Endothelial cell of umbilical vein (primary cell): Measurements from ENCODE around the gene RUNX2. TPM values are rescaled to one million over a fixed set of nuclear protein-coding genes. Genes with fewer than 3 reads are reported as not detected.

Experiments used
- BruUV-seq: library from RNA; stranded (reverse); fragments of 400-500 nt; replicated peaks from 2 replicates; lab custom pipeline; 2021; lab: Mats Ljungman, UMichigan
- CTCF ChIA-PET: fragments of 300-600, 350-600 bp; sonication (Branson Sonifier 250); formaldehyde crosslinking; loops from one replicate; lab custom pipeline; 2021; ENCODE audit warnings: antibody characterized with exemption, inconsistent platforms; lab: Charles Lee
- POLR2A ChIA-PET: fragments of 300-600, 350-600 bp; sonication (Branson Sonifier 250); formaldehyde crosslinking; loops from one replicate; lab custom pipeline; 2021; ENCODE audit warnings: antibody characterized with exemption, inconsistent platforms; lab: Charles Lee
- DNase-seq: peaks from one replicate; pipeline ENCODE4 v3.0.0-alpha.2; 2011; ENCODE audit warnings: low read depth, low spot score
- FAIRE-seq: peaks from 2 replicates; lab custom pipeline; 2011; peaks lifted over from hg19 to GRCh38; lab: Jason Lieb, UNC
- H2AFZ ChIP-seq: 2 replicates; pipeline ENCODE4 v1.6.0; 2012; ENCODE audit warnings: low read depth, low read length, control low read depth, inconsistent platforms
- H3K27ac ChIP-seq: 2 replicates; pipeline ENCODE4 v1.5.1; 2011; ENCODE audit warnings: low read depth, mild to moderate bottlenecking, control low read depth, low read length, moderate library complexity; ENCODE audit not compliant: insufficient read depth
- H3K27me3 ChIP-seq, 2 experiments: 2 replicates each; pipeline versions ENCODE4 v1.6.0 to v1.6.1; 2011; ENCODE audit warnings: low read length in 2 of 2, mixed read lengths in 1 of 2; ENCODE audit not compliant: control insufficient read depth in 2 of 2, insufficient read depth in 2 of 2
- H3K36me3 ChIP-seq, 2 experiments: 2 replicates in 1 of 2; 3 replicates in 1 of 2; pipeline ENCODE4 v1.5.1; 2011; ENCODE audit warnings: low read length in 2 of 2, mild to moderate bottlenecking in 1 of 2, moderate library complexity in 1 of 2; ENCODE audit not compliant: control insufficient read depth in 2 of 2, insufficient read depth in 2 of 2; ENCODE audit errors: extremely low read depth in 1 of 2
- H3K4me1 ChIP-seq: 3 replicates; pipeline ENCODE4 v1.5.1; 2011; ENCODE audit warnings: mild to moderate bottlenecking, low read length; ENCODE audit not compliant: control insufficient read depth, insufficient read depth; ENCODE audit errors: extremely low read depth
- H3K4me2 ChIP-seq: 2 replicates; pipeline ENCODE4 v1.6.1; 2011; ENCODE audit warnings: low read length, control low read depth, mixed read lengths; ENCODE audit not compliant: insufficient read depth
- H3K4me3 ChIP-seq, 3 experiments: fragments of 200-600 bp in 1 of 3; sonication (generic), shearing (Covaris generic) in 1 of 3; replicated peaks in 1 of 3; 2 replicates each; pipeline ENCODE4 v1.5.1; 2011 to 2016; ENCODE audit warnings: control low read depth in 3 of 3, low read length in 3 of 3, mild to moderate bottlenecking in 2 of 3, inconsistent platforms in 1 of 3, low read depth in 1 of 3, moderate library complexity in 1 of 3; ENCODE audit not compliant: insufficient read depth in 1 of 3
- H3K79me2 ChIP-seq: 2 replicates; pipeline ENCODE4 v1.6.0; 2012; ENCODE audit warnings: low read length, inconsistent platforms; ENCODE audit not compliant: control insufficient read depth, insufficient read depth
- H3K9ac ChIP-seq: replicated peaks from 2 replicates; pipeline ENCODE3; 2011; ENCODE audit warnings: low read length, control low read depth; ENCODE audit not compliant: insufficient read depth; ENCODE audit errors: extremely low read depth
- H3K9me1 ChIP-seq: replicated peaks from 3 replicates; pipeline ENCODE4 v1.6.0; 2011; ENCODE audit warnings: mild to moderate bottlenecking, low read length; ENCODE audit not compliant: control insufficient read depth, insufficient read depth; ENCODE audit errors: extremely low read depth
- H3K9me3 ChIP-seq: replicated peaks from 2 replicates; pipeline ENCODE4 v1.5.1; 2012; ENCODE audit warnings: low read length, inconsistent platforms; ENCODE audit not compliant: control insufficient read depth, insufficient read depth
- H4K20me1 ChIP-seq: replicated peaks from 2 replicates; pipeline ENCODE3; 2011; ENCODE audit warnings: mild to moderate bottlenecking, low read length; ENCODE audit not compliant: control insufficient read depth, insufficient read depth; ENCODE audit errors: extremely low read depth
- EZH2 ChIP-seq: IDR thresholded peaks from 2 replicates; pipeline ENCODE4 v1.6.1; 2012; ENCODE audit warnings: borderline replicate concordance, low read depth, mild to moderate bottlenecking, moderate library complexity, low read length, inconsistent platforms; ENCODE audit not compliant: severe bottlenecking
- FOS ChIP-seq: IDR thresholded peaks from 2 replicates; pipeline ENCODE4 v1.6.1; 2011; ENCODE audit warnings: mild to moderate bottlenecking, low read length, moderate library complexity, borderline replicate concordance; ENCODE audit not compliant: insufficient read depth
- GATA2 ChIP-seq: IDR thresholded peaks from 2 replicates; pipeline ENCODE4 v1.7.0; 2011; ENCODE audit warnings: low read depth, mild to moderate bottlenecking, moderate library complexity, mixed read lengths, low read length; ENCODE audit not compliant: insufficient read length, insufficient read depth
- JUN ChIP-seq: IDR thresholded peaks from 2 replicates; pipeline ENCODE4 v1.6.1; 2011; ENCODE audit warnings: borderline replicate concordance, low read depth; ENCODE audit not compliant: insufficient read length, insufficient read depth
- MYC ChIP-seq: IDR thresholded peaks from one replicate; pipeline ENCODE4 v1.6.1; 2011; ENCODE audit warnings: mild to moderate bottlenecking, low read depth, low read length
- POLR2A ChIP-seq: IDR thresholded peaks from 2 replicates; pipeline ENCODE4 v1.6.1; 2012; ENCODE audit warnings: low read depth, mild to moderate bottlenecking, control low read depth, low read length
- POLR2AphosphoS5 ChIP-seq: IDR thresholded peaks from 2 replicates; pipeline ENCODE4 v1.6.1; 2012; ENCODE audit warnings: low read depth, mild to moderate bottlenecking, control low read depth, low read length, moderate library complexity; ENCODE audit not compliant: insufficient read depth
- dilution Hi-C: fragments of 300-500 bp; cut with MboI; formaldehyde crosslinking; loops from one replicate; pipeline ENCODE4 v1.15.0; 2019; ENCODE audit warnings: low sequenced_read_pairs; ENCODE audit not compliant: extremely low pct_ligation_motif_present
- intact Hi-C: fragments of 100-400 bp; cut with micrococcal nuclease; formaldehyde crosslinking; loops from one replicate; pipeline ENCODE4 v1.10.0; 2022
- polyA plus RNA-seq, 4 experiments: library from polyadenylated mRNA; depleted of rRNA in 3 of 4; stranded (reverse) in 3 of 4; unstranded in 1 of 4; fragments of >200 nt; gene quantifications; 2 replicates each; pipeline versions ENCODE4 v1.2.1 to v1.2.3, GENCODE V29; 2011 to 2012; ENCODE audit warnings: missing spikeins in 1 of 4
- total RNA-seq: library from RNA; stranded (reverse); gene quantifications from 2 replicates; pipeline ENCODE4 v1.2.3, GENCODE V29; 2021
- TF ChIP-seq, protein P1 (sequence below): IDR thresholded peaks from 2 replicates; pipeline ENCODE4 v1.6.1; 2011; ENCODE audit not compliant: insufficient read depth, insufficient read length
- TF ChIP-seq, protein P2 (sequence below), 2 donors: IDR thresholded peaks; 1 replicate in 1 of 2; 2 replicates in 1 of 2; pipeline ENCODE4 v1.5.1; 2011; ENCODE audit warnings: low read length in 2 of 2, mild to moderate bottlenecking in 2 of 2, moderate library complexity in 2 of 2, control low read depth in 1 of 2, inconsistent platforms in 1 of 2, low read depth in 1 of 2; ENCODE audit not compliant: insufficient read depth in 1 of 2; ENCODE audit errors: extremely low read depth in 1 of 2

The RUNX2 gene
- total and polyA plus RNA-seq, 2 donors (not counting 3 experiments of a cell fraction or from before 2014, with no cell fraction given), result 0.06 TPM; not detected in 1

DNA sequence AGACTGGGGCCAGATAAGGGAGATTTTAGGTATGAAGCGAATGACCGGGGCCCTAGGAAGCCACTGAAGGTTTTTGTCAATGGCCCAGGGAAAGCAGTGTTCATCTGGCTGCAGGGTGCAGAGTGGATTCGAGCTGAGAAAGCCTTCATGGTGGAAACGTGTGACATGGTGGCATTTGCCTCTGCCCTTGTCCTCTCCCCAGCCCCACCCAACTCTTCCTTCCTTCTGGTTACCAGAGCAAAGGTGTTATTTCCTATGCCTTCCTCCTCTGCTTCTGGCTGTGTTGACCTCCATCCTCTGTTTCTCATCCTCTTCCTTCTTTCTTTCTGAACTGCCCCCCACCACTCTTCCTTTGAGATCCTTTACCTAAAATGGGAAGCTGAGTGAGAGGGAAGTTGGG is 244.7 kb downstream of the RUNX2 start:
- no peak for DNase-seq
- no peak overlapping the region for H3K27ac ChIP-seq
- no peaks in the 10 kb centered on the region for H4K20me1 ChIP-seq
- peaks cover 0 to 2% of the 10 kb centered on the region in 2 experiments for H3K27me3 ChIP-seq
- no peaks in the 10 kb centered on the region for H3K4me1 ChIP-seq
- no peak overlapping the region for H3K4me2 ChIP-seq
- H3K36me3 ChIP-seq, result no peaks in the 10 kb centered on the region
- no peak overlapping the region for H3K4me3 ChIP-seq
- TF ChIP-seq POLR2AphosphoS5 (no peak), MYC (no peak), POLR2A (no peak), GATA2 (no peak), FOS (no peak), JUN (no peak), EZH2 (no peak)
- TF ChIP-seq, protein P1, sequence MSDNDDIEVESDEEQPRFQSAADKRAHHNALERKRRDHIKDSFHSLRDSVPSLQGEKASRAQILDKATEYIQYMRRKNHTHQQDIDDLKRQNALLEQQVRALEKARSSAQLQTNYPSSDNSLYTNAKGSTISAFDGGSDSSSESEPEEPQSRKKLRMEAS, result no peak
- TF ChIP-seq, protein P2, sequence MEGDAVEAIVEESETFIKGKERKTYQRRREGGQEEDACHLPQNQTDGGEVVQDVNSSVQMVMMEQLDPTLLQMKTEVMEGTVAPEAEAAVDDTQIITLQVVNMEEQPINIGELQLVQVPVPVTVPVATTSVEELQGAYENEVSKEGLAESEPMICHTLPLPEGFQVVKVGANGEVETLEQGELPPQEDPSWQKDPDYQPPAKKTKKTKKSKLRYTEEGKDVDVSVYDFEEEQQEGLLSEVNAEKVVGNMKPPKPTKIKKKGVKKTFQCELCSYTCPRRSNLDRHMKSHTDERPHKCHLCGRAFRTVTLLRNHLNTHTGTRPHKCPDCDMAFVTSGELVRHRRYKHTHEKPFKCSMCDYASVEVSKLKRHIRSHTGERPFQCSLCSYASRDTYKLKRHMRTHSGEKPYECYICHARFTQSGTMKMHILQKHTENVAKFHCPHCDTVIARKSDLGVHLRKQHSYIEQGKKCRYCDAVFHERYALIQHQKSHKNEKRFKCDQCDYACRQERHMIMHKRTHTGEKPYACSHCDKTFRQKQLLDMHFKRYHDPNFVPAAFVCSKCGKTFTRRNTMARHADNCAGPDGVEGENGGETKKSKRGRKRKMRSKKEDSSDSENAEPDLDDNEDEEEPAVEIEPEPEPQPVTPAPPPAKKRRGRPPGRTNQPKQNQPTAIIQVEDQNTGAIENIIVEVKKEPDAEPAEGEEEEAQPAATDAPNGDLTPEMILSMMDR (IDR thresholded peaks at IDR 0.05; ENCODE audit: extremely low read depth in 1 of 2, insufficient read depth in 1 of 2, low read depth in 1 of 2, low read length in 2 of 2), result no peak
- ChIA-PET CTCF (interaction anchor here (1.7 kb wide), 1 partner anchor 142 kb away, joined by 5 read pairs; no protein-coding TSS in a partner anchor), POLR2A (no interaction called here)
- intact Hi-C loops (no loop called here), dilution Hi-C loops (no loop called here)
- FAIRE-seq, result no peak
- H3K9ac ChIP-seq, result no peak overlapping the region
- no peaks in the 10 kb centered on the region for H3K79me2 ChIP-seq
- H2AFZ ChIP-seq, result no peak overlapping the region
- no peaks in the 10 kb centered on the region for H3K9me3 ChIP-seq
- no TSS peak for BruUV-seq
- H3K9me1 ChIP-seq, result no peaks in the 10 kb centered on the region
